T-helper 2 cell treated with Interferon-gamma antibody and Interleukin-4, amounts not matched to agents 5 μg/mL and 100 μg/mL, for 36 hours (primary cell): ENCODE measurements around the gene TAS1R1.
"Not testable (repeated sequence)": the region's sequence is repeated elsewhere in the genome, so short reads cannot be mapped to it uniquely, and the experiment has no call there.

Source experiments
- DNase-seq: peaks from one replicate; pipeline ENCODE4 v3.0.0; 2021; ENCODE audit warnings: low spot score
- H3K27ac Mint-ChIP-seq: one replicate; pipeline ENCODE4 v1.8.0; 2021; ENCODE audit warnings: mild to moderate bottlenecking, mixed read lengths
- H3K27me3 Mint-ChIP-seq: one replicate; pipeline ENCODE4 v1.8.0; 2021; ENCODE audit warnings: low read depth, mixed read lengths
- H3K36me3 Mint-ChIP-seq: one replicate; pipeline ENCODE4 v1.8.0; 2021; ENCODE audit warnings: low read depth, mixed read lengths
- H3K4me1 Mint-ChIP-seq: one replicate; pipeline ENCODE4 v1.8.0; 2021; ENCODE audit warnings: low read depth, mixed read lengths
- H3K4me3 Mint-ChIP-seq: one replicate; pipeline ENCODE4 v1.8.0; 2022; ENCODE audit warnings: mild to moderate bottlenecking, moderate library complexity, mixed read lengths
- H3K9me3 Mint-ChIP-seq: one replicate; pipeline ENCODE4 v1.8.0; 2021; ENCODE audit warnings: mixed read lengths

Gene TAS1R1

DNA sequence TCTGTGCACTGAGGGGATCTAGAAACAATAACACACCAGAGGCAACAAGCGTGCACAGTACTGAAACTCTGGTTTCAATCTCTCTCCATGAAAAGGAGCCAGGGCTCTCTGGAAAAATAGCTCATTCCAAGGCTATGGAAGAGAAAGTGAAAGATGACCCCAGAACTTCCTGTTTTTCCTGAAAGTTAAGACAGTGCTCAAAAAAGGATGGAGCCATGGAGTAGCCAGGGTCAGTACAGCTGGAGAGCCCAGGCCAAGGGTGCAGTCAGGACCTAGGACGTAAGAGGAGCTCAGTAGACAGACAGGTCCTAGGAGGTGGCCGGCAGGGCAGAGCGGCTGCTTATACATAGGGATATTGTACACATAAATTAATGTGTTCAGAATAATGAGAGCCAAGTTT, 19.9 kb upstream of the TAS1R1 start:
- no peak for DNase-seq
- peaks cover 43% of the 10 kb centered on the region for H3K36me3 Mint-ChIP-seq
- no peaks in the 10 kb centered on the region for H3K9me3 Mint-ChIP-seq
- H3K27me3 Mint-ChIP-seq, result no peaks in the 10 kb centered on the region
- H3K4me3 Mint-ChIP-seq, result no peak overlapping the region
- H3K4me1 Mint-ChIP-seq, result no peaks in the 10 kb centered on the region
- H3K27ac Mint-ChIP-seq, result peak overlapping the region; percentile 26

DNA sequence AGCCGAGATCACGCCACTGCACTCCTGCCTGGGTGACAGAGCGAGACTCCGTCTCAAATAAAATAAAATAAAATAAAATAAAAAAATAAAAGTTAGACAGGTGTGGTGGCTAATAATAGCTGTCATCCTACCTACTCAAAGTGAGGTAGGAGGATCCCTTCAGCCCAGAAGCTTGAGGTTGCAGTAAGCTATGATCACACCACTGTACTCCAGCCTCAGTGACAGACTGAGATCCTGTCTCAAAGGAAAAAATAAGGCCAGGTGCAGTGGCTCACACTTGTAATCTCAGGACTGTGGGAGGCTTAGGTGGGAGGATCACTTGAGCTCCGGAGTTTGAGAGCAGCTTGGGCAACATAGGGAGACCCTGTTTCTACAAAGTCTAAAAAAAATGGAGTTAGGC, 18.8 kb upstream of the TAS1R1 start:
- Mint-ChIP-seq H3K9me3 (no peaks in the 10 kb centered on the region), H3K27me3 (no peaks in the 10 kb centered on the region), H3K4me3 (no peak overlapping the region), H3K27ac (no peak overlapping the region), H3K36me3 (peaks cover 37% of the 10 kb centered on the region), H3K4me1 (no peaks in the 10 kb centered on the region)
- DNase-seq, result no peak

DNA sequence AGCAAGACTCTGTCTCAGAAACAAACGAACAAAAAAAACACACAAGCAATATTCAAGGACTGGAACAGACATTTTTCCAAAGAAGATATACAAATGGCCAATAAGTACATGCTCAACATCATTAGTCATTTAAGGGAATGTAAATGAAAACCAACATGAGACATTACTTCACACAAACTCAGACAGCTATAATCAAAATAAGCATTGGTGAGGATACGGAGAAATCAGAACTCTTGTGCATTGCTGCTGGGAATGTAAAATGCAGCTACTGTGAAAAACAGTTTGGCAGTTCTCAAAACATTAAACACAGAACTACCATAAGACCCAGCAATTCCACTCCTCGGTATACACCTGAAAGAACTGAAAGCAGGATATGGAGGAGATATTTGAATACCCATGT, 16.2 kb upstream of the TAS1R1 start:
- Mint-ChIP-seq H3K27me3 (no peaks in the 10 kb centered on the region), H3K27ac (no peak overlapping the region), H3K36me3 (peaks cover 30% of the 10 kb centered on the region), H3K4me1 (no peaks in the 10 kb centered on the region), H3K4me3 (no peak overlapping the region), H3K9me3 (no peaks in the 10 kb centered on the region)
- no peak for DNase-seq

DNA sequence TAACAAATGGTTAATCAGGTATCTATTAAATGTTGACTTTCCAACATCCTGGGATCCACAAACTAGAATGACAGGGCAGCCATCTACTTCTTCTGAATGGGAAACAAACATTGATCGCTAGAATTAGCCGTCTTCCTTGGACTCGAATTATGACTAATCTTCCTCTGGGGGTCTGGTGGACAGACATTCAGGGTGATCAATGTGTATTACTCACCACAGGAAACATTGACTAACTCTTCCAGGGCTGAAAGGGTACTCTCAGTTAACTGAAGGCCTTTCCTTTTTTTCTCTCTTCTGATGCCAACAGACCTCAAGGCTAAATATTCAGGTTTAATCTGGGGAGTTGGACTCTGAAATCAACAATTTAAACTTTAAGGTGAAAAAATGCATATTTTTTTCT, 10.3 kb upstream of the TAS1R1 start:
- peaks cover 25% of the 10 kb centered on the region for H3K4me1 Mint-ChIP-seq
- no peak for DNase-seq
- H3K4me3 Mint-ChIP-seq, result peak overlapping the region; percentile 54
- peak overlapping the region; percentile 81 for H3K27ac Mint-ChIP-seq
- H3K9me3 Mint-ChIP-seq, result no peaks in the 10 kb centered on the region
- peaks cover 55% of the 10 kb centered on the region for H3K36me3 Mint-ChIP-seq
- no peaks in the 10 kb centered on the region for H3K27me3 Mint-ChIP-seq

DNA sequence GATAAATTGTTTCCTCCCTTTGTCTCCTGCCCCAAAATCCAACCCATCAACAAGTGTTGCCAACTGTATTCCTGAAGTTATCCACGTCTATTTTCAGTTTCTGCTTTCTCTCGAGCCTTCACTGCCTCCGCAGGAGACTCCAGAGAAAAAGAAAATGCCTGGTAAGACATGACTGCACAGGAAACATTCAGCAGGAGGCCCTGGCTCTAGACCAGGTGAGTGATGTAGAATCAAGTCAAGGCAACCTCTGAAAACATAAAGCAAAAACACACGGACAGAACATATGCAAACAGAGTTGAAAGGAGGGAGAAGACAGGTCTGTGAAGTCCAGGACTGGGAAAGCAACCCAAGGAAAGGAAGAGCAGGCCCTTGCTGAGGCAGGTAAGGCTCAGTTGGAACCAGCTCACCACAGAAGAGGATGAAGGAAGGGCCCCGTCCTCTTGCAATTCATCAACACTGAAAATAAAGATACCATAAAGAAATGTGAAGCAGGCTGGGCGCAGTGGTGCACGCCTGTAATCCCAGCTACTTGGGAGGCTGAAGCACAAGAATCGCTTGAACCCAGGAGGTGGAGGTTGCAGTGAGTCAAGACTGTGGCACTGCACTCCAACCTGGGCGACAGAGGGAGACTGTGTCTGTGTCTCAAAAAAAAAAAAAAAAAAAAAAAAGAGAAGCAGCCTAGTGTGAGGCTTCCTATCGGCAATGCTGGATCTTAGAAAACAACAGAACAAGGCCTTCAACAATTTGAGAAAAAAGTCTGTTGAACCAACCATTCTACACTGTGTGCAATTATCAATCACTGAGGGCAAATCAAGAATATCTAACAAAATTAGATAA, 9.6 kb upstream of the TAS1R1 start:
- Mint-ChIP-seq H3K27me3 (no peaks in the 10 kb centered on the region), H3K36me3 (peaks cover 58% of the 10 kb centered on the region)
- DNase-seq, result no peak

DNA sequence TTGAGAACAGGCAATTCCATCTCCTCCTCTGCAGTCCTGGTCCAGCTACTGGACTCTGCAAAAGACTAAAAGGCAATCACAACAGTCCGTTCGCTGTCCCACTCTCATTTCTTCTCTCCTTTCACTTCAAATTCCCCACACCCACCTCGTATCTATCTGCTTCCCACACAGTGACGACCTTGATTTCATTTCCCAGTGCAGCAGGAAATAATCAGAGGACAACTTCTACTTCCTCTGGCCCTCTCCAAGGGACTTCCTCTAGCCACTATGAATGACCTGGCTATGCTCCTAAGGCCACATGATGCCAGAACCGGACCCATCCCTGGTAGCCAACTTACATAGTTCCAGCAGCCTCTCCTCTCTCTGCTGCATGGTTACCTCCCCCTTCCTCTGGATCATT, 8.8 kb upstream of the TAS1R1 start:
- peaks cover 26% of the 10 kb centered on the region for H3K4me1 Mint-ChIP-seq
- H3K9me3 Mint-ChIP-seq, result no peaks in the 10 kb centered on the region
- H3K27me3 Mint-ChIP-seq, result no peaks in the 10 kb centered on the region
- no peak for DNase-seq
- H3K4me3 Mint-ChIP-seq, result peak overlapping the region; percentile 46
- peak overlapping the region; percentile 83 for H3K27ac Mint-ChIP-seq
- peaks cover 56% of the 10 kb centered on the region for H3K36me3 Mint-ChIP-seq

More for the DNA sequence above, 9.6 kb upstream of the TAS1R1 start:
- peaks cover 26% of the 10 kb centered on the region for H3K4me1 Mint-ChIP-seq
- peak overlapping the region; percentile 46 for H3K4me3 Mint-ChIP-seq
- H3K9me3 Mint-ChIP-seq, result no peaks in the 10 kb centered on the region
- peak overlapping the region; percentile 81 for H3K27ac Mint-ChIP-seq

DNA sequence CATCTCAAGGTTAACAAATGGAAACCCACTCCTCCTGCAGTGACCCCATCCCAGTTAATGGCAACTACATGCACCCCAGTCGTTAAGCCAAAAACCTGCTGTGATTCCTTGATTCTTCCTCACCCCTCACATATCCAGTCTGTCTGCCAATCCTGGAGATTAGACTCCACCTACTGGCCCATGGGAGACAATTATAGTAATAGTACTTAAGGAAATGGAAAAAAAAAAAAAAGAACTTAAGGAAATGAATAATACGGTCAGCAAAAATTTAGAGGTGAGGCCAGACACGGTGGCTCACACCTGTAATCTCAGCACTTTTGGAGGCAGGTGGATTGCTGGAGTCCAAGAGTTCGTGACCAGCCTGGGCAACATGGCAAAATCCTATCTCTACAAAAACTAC, 7.8 kb upstream of the TAS1R1 start:
- Mint-ChIP-seq H3K27ac (peak overlapping the region; percentile 83), H3K4me1 (peaks cover 30% of the 10 kb centered on the region), H3K9me3 (no peaks in the 10 kb centered on the region), H3K27me3 (no peaks in the 10 kb centered on the region), H3K4me3 (peak overlapping the region; percentile 8), H3K36me3 (peaks cover 52% of the 10 kb centered on the region)
- no peak for DNase-seq

DNA sequence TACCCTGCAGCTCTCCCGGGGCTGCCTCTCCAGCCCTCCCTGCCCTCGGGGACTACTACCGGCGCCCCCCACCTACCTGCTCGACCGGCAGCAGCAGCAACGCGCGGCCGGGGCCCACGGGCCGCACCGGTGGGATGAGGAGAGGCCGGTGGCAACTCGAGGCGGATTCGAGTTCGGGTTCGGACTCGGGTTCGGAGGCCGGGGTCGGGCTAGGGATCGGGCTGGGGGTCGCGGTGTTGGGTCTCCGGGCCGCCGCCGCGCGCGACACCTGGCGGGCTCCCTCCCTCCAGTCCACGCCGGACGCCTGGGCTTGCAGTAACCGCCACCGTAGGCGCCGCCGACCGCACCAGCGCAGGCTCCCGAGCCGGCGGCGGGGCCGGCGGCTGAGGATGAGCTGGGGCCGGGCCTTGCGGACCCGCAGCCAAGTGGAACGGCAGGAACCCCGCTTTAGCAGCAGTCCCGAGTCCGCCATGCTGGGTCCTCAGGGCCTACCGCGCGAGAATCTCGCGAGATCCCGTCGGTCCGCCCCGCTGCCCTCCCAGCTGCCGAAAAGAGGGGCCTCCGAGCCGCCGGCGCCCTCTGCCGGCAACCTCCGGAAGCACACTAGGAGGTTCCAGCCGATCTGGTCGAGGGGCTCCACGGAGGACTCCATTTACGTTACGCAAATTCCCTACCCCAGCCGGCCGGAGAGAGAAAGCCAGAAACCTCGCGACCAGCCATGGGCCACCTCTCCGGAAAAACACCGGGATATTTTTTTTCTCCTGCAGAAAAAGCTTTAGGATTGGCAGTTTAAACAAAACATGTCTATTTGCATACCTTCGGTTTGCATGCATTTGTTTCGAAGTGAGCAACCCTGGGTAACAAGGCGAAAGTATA, 838 bp upstream of the TAS1R1 start, which contains the start of gene NOL9:
NOL9 (minus strand) TSS at position 483 of the 876 bp plus-strand sequence; CDS start at position 472, 11 bp downstream.
- H3K36me3 Mint-ChIP-seq, result peaks cover 12% of the 10 kb centered on the region
- DNase-seq, result peak; percentile 94
- no peaks in the 10 kb centered on the region for H3K9me3 Mint-ChIP-seq
- peak within 1 kb of the TSS; percentile 83 for H3K4me3 Mint-ChIP-seq
- peaks cover 11% of the 10 kb centered on the region for H3K4me1 Mint-ChIP-seq
- peak within 1 kb of the TSS; percentile 79 for H3K27ac Mint-ChIP-seq
- H3K27me3 Mint-ChIP-seq, result no peaks in the 10 kb centered on the region

DNA sequence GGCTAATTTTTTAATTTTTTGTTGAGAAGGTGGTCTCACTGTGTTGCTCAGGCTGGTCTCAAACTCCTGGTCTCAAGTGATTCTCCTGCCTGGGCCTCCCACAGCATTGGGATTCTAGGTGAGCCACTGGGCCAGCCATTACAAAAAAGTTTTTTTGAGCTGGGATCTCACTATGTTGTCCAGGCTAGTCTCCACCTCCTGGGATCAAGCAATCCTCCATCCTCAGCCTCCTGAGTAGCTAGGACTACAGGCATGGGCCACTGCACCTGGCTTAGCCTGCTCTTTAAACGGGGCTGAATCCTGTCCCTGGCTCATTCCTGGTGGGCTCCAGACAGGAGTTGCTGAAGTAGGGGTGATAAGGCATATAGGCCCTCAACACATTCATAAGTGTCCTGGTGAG, 2.5 kb downstream of the TAS1R1 start:
- Mint-ChIP-seq H3K4me3 (no peak overlapping the region), H3K9me3 (no peaks in the 10 kb centered on the region), H3K27me3 (no peaks in the 10 kb centered on the region), H3K27ac (no peak overlapping the region), H3K4me1 (peaks cover 6% of the 10 kb centered on the region), H3K36me3 (peaks cover 2% of the 10 kb centered on the region)
- DNase-seq, result no peak

DNA sequence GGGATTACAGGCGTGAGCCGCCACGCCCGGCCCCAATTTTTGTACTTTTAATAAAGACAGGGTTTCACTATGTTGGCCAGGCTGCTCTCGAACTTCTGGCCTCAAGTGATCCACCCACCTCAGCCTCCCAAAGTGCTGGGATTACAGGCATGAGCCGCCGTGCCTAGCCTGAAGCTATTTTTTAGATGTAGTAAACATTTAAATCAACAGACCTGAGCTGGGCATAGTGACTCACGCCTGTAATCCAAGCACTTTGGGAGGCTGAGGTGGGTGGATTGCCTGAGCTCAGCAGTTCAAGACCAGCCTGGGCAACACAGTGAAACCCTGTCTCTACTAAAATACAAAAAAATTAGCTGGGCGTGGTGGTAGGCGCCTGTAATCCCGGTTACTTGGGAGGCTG, 4.1 kb downstream of the TAS1R1 start:
- not testable (repeated sequence) for H3K9me3 Mint-ChIP-seq, H3K4me1 Mint-ChIP-seq, H3K36me3 Mint-ChIP-seq, H3K27me3 Mint-ChIP-seq, H3K27ac Mint-ChIP-seq, H3K4me3 Mint-ChIP-seq, DNase-seq

DNA sequence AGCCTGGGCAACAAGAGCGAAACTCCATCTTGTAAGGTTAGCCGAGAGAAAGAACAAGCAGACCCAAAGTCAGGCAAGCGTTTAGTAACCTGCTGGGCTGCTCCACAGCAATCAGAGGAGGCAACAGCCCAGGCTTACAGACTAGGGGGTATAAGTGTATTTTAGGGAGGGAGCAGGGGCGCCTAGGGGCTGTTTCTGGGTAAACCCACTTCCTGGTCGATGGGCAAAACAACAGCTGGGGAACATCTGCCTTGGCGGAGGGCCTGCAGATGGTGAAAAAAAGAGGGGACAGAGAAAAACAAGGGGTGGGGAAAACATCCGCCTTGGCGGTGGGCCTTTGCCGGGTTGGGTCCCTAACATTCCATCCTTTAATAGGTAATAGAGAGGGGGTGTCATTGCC, 5.2 kb downstream of the TAS1R1 start:
- no peaks in the 10 kb centered on the region for H3K4me1 Mint-ChIP-seq

DNA sequence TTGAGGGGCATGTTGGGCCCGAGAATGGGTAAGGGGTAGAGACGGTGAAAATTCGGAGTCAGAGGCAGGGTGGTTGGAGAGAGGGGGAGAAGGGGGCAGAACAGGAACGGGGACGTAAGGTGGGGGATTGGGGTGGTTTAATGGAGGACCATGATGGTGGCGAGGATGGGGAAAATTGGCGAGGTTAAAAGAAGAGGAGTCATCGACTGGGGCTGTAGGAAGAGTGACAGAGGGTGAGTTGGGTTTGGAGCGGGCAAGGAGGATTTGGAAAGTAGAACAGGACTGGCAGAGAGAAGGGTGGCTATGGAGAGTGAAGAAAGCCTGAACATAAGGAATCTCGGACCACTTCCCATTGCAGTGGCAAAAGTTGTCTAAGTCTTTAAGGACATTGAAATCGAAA, 13.9 kb downstream of the TAS1R1 start:
- H3K36me3 Mint-ChIP-seq, result no peaks in the 10 kb centered on the region
- H3K27ac Mint-ChIP-seq, result no peak overlapping the region
- no peaks in the 10 kb centered on the region for H3K9me3 Mint-ChIP-seq
- no peak for DNase-seq
- peaks cover 6% of the 10 kb centered on the region for H3K4me1 Mint-ChIP-seq
- H3K27me3 Mint-ChIP-seq, result peaks cover 10% of the 10 kb centered on the region
- no peak overlapping the region for H3K4me3 Mint-ChIP-seq

More for the DNA sequence above, 5.2 kb downstream of the TAS1R1 start:
- Mint-ChIP-seq H3K36me3 (no peaks in the 10 kb centered on the region), H3K9me3 (no peaks in the 10 kb centered on the region), H3K4me3 (no peak overlapping the region), H3K27me3 (no peaks in the 10 kb centered on the region), H3K27ac (no peak overlapping the region)
- no peak for DNase-seq

DNA sequence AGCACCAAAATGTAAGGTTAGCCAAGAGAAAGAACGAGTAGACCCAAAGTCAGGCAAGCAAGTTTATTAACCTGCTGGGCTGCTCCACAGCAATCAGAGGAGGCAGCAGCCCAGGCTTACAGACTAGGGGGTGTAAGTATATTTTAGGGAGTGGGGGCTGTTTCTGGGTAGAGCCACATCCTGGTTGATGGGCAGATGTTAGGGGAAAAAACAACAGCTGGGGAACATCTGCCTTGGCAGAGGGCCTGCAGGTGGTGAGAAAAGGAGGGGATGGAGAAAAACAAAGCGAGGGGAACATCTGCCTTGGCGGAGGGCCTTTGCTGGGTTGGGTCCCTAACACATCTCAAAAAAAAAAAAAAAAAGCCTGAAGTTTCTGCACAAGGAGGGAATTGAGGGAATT, 15.0 kb downstream of the TAS1R1 start:
- Mint-ChIP-seq H3K4me3 (no peak overlapping the region), H3K9me3 (no peaks in the 10 kb centered on the region), H3K36me3 (no peaks in the 10 kb centered on the region), H3K4me1 (peaks cover 6% of the 10 kb centered on the region), H3K27ac (no peak overlapping the region), H3K27me3 (peaks cover 10% of the 10 kb centered on the region)
- DNase-seq, result no peak

DNA sequence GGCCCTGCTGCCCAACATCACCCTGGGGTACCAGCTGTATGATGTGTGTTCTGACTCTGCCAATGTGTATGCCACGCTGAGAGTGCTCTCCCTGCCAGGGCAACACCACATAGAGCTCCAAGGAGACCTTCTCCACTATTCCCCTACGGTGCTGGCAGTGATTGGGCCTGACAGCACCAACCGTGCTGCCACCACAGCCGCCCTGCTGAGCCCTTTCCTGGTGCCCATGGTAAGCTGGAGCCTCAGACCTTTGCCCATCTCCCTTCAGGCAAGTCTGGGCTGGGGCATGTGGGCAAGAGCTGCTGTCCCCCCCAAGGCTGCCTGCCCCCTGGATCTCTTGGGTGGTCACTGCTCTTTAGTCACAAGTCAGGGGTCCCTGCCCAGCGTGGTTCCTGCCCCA, 15.9 kb downstream of the TAS1R1 start:
- no peak overlapping the region for H3K4me3 Mint-ChIP-seq
- no peaks in the 10 kb centered on the region for H3K9me3 Mint-ChIP-seq
- DNase-seq, result no peak
- no peak overlapping the region for H3K27ac Mint-ChIP-seq
- peaks cover 6% of the 10 kb centered on the region for H3K4me1 Mint-ChIP-seq
- H3K27me3 Mint-ChIP-seq, result peaks cover 10% of the 10 kb centered on the region
- no peaks in the 10 kb centered on the region for H3K36me3 Mint-ChIP-seq
